Transverse colon (tissue), 4 donors: ENCODE measurements around the gene EHF.

Experiments used
- CTCF ChIP-seq, 5 experiments: fragments of 200-600 bp in 3 of 5; fragments of 450-650 bp in 2 of 5; sonication (generic) in 3 of 5; IDR thresholded peaks; 1 replicate in 2 of 5; 2 replicates in 3 of 5; pipeline ENCODE4 v1.5.1; 2016 to 2017; ENCODE audit warnings: antibody characterized with exemption in 5 of 5, inconsistent platforms in 3 of 5, mild to moderate bottlenecking in 2 of 5, moderate library complexity in 1 of 5
- POLR2AphosphoS5 ChIP-seq, 3 donors: sonication (generic); formaldehyde crosslinking; IDR thresholded peaks; one replicate each; pipeline ENCODE4 v1.6.1; 2016; ENCODE audit warnings: antibody characterized with exemption in 3 of 3

GRCh38 chr11:34633640-34633989 is 12.7 kb downstream of the EHF start:
- TF ChIP-seq CTCF (IDR thresholded peaks at IDR 0.05) = no peak
- TF ChIP-seq POLR2AphosphoS5 (IDR thresholded peaks at IDR 0.05) = no peak
